ENCODE results near the gene FAP. TPM values are rescaled to one million over a fixed set of nuclear protein-coding genes. Genes with fewer than 3 reads are reported as not detected.

The FAP gene
- total RNA-seq, 1 experiment from 2014 or later: 0.88 TPM

GRCh38 chr2:162202203-162202602 lies 41.0 kb downstream of the FAP start:
- intact Hi-C loops (cut with micrococcal nuclease; ENCODE audit: unreplicated experiment): no loop called here

DNA sequence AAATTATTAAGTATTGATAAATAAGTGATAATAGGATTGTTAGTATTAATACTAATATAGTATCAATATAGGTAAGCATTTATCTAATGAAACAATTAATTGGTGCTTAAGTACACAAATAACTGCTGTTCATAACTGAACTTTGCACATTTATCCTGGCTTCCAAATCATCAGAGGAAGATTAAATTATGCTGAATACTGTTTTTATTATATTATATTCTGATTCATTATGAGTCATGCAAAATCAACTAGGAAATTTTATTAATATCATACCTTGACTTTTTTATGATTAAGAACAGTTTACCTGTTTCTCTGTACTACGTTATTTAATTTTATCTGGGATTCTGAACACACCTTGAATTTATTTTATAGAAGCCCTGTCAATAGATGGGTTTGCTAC lies 42.6 kb downstream of the FAP start:
- no peaks in the 10 kb centered on the region for H3K36me3 ChIP-seq (ENCODE audit: insufficient read depth, low read length, poor library complexity, severe bottlenecking)
- H3K4me1 ChIP-seq (ENCODE audit: insufficient read depth, low read length, poor library complexity, severe bottlenecking): no peaks in the 10 kb centered on the region
- ChIA-PET POLR2A (ENCODE audit: low non-redundant PET) (no interaction called here), CTCF (no interaction called here)
- TF ChIP-seq CTCF (conservative IDR thresholded peaks at IDR 0.05; ENCODE audit: low read depth, low read length) (no peak), EZH2 (IDR thresholded peaks at IDR 0.05; ENCODE audit: borderline replicate concordance, low read depth, low read length, poor library complexity, severe bottlenecking) (no peak)
- H3K4me3 ChIP-seq (ENCODE audit: low read depth, low read length, poor library complexity, severe bottlenecking): no peak overlapping the region
- no peak overlapping the region for H3K27ac ChIP-seq (ENCODE audit: low read depth, low read length, poor library complexity, severe bottlenecking)
- no peaks in the 10 kb centered on the region for H3K27me3 ChIP-seq (replicated peaks; ENCODE audit: insufficient read depth, low read depth, low read length, poor library complexity)
- no peak for DNase-seq (ENCODE audit: low spot score)
- no TSS peak for BruUV-seq (replicated peaks)
- intact Hi-C loops (cut with micrococcal nuclease; ENCODE audit: unreplicated experiment): no loop called here
- no peaks in the 10 kb centered on the region for H3K9me3 ChIP-seq (ENCODE audit: low read depth, low read length, poor library complexity, severe bottlenecking)

More at GRCh38 chr2:162202203-162202602, 41.0 kb downstream of the FAP start:
- Histone ChIP-seq H3K27me3 (replicated peaks; ENCODE audit: insufficient read depth, low read depth, low read length, poor library complexity) (no peaks in the 10 kb centered on the region), H3K4me3 (ENCODE audit: low read depth, low read length, poor library complexity, severe bottlenecking) (no peak overlapping the region), H3K36me3 (ENCODE audit: insufficient read depth, low read length, poor library complexity, severe bottlenecking) (no peaks in the 10 kb centered on the region), H3K27ac (ENCODE audit: low read depth, low read length, poor library complexity, severe bottlenecking) (no peak overlapping the region), H3K9me3 (ENCODE audit: low read depth, low read length, poor library complexity, severe bottlenecking) (no peaks in the 10 kb centered on the region), H3K4me1 (ENCODE audit: insufficient read depth, low read length, poor library complexity, severe bottlenecking) (no peaks in the 10 kb centered on the region)
- no peak for DNase-seq (ENCODE audit: low spot score)
- CTCF ChIA-PET: no interaction called here
- POLR2A ChIA-PET (ENCODE audit: low non-redundant PET): no interaction called here
- TF ChIP-seq CTCF (conservative IDR thresholded peaks at IDR 0.05; ENCODE audit: low read depth, low read length) (no peak), EZH2 (IDR thresholded peaks at IDR 0.05; ENCODE audit: borderline replicate concordance, low read depth, low read length, poor library complexity, severe bottlenecking) (no peak)
- no TSS peak for BruUV-seq (replicated peaks)

GRCh38 chr2:162199913-162200312 lies 43.3 kb downstream of the FAP start:
- Histone ChIP-seq H3K4me1 (ENCODE audit: insufficient read depth, low read length, poor library complexity, severe bottlenecking) (no peaks in the 10 kb centered on the region), H3K27ac (ENCODE audit: low read depth, low read length, poor library complexity, severe bottlenecking) (no peak overlapping the region), H3K9me3 (ENCODE audit: low read depth, low read length, poor library complexity, severe bottlenecking) (no peaks in the 10 kb centered on the region), H3K4me3 (ENCODE audit: low read depth, low read length, poor library complexity, severe bottlenecking) (no peak overlapping the region), H3K36me3 (ENCODE audit: insufficient read depth, low read length, poor library complexity, severe bottlenecking) (no peaks in the 10 kb centered on the region), H3K27me3 (replicated peaks; ENCODE audit: insufficient read depth, low read depth, low read length, poor library complexity) (no peaks in the 10 kb centered on the region)
- intact Hi-C loops (cut with micrococcal nuclease; ENCODE audit: unreplicated experiment): no loop called here
- CTCF ChIA-PET: no interaction called here
- DNase-seq (ENCODE audit: low spot score): no peak
- no peak for TF ChIP-seq CTCF (conservative IDR thresholded peaks at IDR 0.05; ENCODE audit: low read depth, low read length)
- no peak for TF ChIP-seq EZH2 (IDR thresholded peaks at IDR 0.05; ENCODE audit: borderline replicate concordance, low read depth, low read length, poor library complexity, severe bottlenecking)
- BruUV-seq (replicated peaks): no TSS peak
- POLR2A ChIA-PET (ENCODE audit: low non-redundant PET): no interaction called here

Measured in A673 (cell line).